NK-92 (cell line): ENCODE data around the gene CDC6.

Source experiments
- DNase-seq: peaks from one replicate; lab custom pipeline; 2025; ENCODE audit not compliant: unreplicated experiment; lab: John Stamatoyannopoulos, UW

Gene CDC6

DNA sequence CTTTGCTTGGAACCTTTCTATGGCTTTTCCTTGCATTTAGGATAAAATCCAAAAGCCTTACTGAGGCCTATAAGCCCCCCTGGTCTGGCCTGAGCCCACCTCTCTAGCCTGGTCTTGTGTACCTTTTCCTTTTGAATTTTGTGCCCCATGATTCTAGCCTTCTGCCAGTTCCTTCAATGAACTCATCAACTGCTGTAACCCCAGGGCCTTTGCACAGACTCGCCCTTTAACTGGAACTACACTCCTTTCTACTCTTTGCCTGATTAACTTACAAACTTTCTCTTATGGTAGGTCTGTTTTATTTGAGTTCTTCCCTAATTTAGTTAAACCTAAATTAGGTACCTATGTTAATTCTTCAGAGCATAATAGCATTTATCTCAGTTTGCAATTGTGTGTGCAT is 52.6 kb downstream of the CDC6 start:
- DNase-seq, result no peak

DNA sequence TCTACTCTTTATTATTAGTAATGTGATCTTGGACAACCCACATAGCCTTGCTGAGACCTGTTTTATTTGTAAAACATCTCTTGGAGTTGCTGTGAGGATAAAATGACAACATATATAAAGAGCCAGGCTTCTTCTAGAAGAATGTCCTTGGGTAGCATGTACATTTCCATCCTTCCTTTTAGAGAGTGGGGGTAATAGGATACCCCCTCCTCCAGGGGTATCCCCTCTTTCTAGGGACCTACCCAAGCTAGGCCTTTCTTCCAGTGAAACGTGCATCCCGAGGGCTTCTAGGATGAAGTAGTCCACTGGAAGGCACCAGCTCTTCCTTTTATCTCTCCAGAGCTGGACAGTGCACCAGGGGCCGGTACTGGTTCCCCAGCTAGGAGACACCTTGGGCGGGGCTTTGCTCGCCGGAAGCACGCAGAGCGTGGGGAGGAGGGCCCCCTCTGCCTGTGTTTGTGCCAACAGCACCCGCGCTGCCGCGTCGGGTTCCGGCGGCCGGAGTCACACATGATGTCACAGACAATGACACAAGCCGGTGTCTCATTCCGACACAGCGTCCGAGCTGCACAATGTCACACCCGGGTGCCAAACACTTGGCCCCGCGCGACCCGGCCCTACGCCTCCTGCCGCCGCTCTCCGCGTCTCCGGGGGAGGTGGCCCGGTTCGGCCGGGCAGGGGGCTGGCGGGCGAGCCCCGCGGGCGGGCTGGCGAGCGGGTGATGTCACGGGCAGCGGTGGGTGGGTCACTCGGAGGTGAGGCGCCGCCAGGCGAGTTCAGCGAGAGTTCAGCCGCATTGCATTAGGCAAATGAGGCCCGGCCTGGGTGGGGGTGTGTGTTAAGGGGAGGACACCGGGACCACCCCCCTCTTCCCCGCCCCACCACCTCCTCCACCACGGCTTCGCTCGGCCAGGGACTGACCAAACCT is 53.5 kb downstream of the CDC6 start:
- no peak for DNase-seq

DNA sequence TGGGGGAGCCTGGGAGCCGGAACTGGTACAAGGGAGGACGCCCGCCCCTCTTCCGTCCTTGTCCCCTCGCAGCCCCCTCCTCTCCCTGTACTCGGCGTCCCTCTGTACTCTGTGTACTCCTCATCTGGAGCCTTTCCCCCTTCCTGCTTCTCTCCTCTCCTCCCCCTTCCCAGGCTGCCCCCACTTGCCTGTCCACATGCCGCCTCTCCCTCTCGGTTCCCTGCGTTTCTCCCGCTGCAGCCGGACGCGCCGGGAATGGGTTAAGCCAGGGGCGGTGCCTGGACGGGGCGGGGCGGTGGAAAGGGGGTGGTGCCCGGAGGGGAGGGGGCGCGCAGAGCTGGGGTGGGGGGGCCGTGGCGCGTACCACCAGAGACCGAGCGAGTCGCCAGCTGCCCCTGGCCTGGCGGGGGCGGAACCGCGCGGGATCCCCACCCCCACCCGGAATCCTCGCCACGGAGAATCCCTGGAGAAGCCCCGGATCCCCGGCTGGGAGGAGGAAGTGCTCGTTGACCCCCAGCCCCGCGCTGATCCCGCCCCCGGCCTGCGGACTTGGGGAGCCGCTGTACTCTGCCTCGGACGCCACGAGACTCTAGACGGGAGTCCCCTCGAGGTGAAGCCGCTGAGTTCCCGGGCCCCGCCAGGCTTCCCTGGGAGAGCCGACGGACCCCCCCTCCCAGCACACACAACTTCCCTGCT is 54.3 kb downstream of the CDC6 start:
- no peak for DNase-seq

DNA sequence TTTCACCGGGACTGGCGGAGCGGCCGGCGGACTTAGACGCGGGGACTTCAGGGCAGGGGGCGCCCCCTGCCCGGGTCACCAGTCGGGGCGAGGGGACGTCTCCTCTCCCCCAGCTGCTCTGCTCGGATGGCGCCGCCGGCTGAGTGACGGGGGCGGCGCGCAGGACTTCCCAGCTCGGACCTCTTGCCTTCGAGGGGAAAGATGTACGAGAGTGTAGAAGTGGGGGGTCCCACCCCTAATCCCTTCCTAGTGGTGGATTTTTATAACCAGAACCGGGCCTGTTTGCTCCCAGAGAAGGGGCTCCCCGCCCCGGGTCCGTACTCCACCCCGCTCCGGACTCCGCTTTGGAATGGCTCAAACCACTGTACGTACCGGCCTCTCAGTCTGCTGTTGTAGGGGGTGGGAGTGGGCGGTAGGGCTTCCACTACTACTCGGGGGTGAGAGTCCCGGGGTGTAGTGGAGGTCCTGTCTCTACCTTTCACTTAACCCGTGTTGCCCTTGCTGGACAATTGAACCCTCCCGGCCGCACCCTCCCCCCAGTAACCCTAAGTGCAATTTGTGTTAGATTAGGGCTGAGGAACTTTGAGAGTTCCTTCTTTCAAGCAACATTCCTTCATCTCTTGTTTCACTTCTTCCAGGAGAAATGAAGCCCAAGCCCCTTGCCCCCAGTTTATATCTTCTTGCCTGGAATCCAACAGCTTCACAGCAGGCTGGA is 55.0 kb downstream of the CDC6 start:
- no peak for DNase-seq

DNA sequence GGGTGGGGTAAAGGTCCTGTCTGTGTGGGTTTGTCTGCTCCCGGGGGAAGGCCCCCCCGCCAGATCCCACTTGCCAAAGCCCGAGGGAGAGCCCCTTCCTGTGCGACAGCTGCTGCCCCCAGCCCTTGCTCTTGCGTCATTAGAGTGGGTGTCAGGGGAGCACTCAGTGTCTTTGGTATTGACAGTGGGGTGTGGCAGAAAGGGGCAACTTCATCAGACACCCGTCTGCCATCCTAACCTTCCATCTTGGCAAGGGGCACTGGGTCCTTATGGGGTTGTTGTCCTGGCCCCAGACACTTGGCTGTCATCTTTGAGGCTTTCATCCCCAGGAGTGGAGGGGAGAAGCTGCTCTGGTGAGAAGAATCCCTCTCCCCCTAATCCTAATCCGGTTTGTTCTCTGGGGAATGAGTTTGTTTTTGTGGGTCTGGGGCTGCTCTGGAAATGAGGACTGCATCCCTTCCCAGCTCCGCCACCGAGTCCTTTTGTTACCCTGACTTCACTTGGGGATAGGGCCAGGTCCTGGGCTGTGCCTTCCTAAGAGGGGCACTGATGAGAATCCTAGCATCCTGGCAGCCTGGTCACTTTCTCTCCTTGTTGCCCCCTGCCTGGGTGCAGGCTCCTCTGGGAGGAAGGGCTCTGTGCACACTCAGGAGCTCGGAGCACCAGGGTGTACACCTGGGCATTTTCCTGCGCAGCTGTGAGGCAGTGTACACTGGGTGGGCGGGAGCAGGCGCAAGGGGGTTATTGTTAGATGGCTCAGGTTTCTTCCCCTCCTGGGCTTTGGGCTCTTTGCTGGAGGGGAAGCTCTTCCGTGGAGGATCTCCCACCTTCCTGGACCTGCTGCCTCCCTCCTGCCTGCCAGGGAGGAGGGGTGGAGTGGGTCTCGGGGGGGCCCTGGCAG is 55.8 kb downstream of the CDC6 start:
- no peak for DNase-seq

DNA sequence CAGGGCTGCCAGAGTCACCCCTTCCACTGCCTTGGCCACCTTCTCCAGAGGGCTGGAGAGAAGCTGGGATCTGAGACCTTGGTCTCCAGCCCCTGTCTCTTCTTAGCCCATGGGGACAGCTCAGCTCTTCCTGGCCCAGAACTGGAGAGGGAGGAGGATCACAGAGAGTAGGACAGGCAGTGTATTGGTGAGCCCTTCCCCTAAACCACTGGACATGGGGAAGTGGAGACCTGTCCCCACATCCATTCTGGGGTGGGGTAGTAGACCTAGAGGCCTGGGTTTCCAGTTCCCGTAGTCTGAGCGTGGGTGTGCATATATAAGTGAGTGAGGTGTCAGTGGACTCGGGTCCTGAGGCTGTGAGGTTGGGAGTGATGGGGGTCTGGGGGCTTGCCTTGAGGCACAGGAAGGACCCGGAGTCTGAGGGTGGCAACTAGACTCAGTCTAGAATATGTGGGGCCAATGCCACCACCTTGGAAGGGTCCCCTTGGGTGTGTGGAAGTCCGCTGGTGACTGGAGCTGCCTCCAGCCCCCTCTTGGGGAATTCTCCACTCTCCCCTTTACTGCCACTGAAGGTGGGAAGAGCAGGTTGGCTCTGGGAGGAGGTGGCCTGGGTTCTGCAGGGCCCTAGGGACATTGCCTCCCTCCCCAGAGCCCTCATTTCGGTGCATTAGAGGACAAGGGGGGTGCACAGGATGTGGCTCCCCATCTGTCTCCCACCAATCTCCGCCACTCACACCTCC is 56.9 kb downstream of the CDC6 start:
- DNase-seq, result no peak

DNA sequence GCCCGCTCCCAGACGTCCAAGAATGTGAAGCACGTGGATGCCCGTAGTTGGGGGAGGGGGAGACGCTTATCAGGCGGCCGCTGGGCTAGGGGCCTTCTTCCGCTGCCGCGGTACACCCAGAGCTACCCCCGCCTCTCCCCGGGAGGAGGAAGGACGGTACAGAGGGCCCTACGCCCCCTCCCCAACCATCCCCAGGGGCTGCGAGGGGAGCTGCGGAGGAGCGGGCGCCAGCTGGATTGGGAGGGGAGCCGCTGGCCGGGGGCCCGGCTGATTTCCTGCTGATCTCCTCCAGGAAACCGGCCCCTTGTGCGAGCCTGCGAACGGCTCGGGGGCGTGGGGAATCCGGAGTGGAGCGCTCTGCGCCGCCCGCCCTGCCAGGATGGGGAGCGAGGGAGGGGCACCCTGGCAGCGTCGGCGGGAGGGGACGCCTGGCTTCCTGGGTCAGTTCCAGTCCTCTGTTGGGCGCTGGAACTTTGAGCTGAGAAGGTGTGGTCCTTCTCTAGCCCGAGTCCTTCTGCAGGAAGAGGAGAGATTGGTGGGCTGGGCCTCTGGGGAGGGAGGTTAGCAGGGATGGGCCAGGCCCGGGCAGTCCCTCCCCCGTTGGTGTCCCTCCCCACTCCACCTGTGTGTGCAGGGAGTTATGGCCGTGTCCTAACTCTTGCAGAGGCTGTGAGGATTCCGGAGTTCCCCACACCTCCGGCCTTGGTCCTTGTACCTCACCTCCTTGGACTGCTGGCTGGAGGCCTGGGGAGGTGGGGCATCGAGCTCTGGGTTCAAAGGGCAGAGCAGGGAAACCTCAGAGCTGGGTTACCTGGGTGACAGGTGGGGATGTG is 57.7 kb downstream of the CDC6 start:
- no peak for DNase-seq

DNA sequence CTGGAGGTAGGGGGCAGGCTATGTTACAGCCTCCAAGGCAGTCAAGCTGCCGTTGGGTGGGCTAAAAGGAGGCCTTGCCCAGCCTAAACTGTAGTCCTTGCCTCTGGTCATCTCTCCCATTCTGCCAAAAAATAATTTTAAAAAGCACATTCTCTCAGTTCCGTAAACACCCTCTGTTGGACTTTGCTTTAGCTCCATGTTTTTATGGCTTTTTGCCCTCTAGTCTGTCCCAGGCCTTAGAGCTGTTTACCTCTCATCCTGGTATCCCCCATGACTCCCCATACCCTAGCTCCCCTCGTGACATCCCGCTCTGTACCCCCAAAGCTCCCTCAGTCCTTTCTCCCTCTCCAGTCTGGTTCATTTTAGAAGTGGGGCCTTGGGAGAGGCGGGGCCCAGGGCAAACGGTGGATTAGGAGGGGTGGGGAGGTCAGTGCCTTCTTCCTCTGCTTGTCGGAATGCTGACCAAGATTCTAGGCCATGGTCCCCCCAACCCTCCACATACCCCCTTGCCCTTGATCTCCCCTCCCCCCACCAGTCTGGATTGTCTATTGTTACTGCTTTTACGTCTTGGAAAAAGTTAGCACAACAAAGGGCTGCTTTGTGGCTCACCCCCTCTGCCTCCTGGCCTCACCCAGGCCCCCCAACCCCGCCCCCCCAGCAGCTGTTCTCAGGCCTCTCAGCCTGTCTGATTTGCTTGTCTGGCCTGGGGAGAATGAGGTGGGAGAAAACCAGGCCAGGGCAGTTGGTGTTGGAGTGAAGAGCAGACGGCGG is 58.5 kb downstream of the CDC6 start:
- DNase-seq, result no peak

DNA sequence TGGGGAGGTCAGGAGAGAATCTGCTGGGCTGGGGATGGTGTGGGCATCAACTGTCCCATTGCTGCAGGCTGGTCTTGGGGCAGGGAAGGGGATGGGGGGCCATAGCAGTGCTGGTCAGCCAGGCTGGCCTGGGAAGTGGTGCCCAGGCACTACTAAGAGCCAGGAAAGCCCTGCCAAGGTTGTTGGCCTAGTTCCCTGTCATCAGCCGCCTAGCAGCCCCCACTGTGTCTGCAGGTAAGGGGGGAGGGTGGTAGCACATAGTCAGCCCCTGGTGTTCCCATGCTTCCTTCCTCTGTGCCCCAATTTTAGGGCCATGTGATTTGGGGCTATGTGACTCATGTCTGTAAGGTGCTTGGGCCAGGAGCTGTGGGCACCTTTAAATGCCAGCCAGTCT is 59.1 kb downstream of the CDC6 start:
- DNase-seq, result no peak

DNA sequence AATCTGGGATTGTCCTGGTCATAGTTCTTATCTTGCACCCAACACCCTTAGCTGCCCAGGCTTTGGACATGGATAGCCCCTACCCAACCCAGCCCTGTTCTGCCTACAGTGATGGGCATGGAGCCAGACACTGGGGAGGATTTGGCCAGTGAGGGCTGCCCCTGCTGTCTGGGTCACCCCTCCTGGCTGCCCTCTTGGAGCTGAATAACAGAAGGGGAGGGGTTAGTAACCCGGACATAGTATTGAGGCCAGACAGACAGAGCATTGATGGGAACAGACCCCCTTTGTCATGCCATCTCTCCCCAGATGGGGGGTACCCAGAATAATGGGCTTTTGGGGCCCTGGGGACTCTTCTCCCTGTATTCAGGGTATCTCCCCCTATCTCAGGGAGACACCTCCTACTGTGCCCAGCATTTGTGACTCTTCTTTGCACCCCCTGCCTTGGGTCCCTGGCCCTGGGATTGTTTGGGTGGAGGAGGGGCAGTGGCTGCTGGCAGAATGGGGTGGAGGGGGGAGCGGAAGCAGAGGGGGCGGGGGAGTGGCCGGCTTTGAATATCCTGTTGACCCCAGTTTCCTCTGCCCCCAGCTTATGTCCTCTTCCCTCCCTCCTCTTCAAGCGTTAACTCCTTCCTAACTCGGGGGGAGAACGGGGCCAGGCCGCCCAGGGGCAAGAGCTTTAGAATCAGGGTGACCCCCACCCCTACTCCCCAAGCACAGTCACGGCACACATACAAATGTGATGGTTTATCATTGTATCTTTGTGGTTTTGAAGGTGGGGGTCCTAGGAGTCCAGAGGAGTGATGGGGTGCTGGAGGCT is 59.8 kb downstream of the CDC6 start:
- no peak for DNase-seq

DNA sequence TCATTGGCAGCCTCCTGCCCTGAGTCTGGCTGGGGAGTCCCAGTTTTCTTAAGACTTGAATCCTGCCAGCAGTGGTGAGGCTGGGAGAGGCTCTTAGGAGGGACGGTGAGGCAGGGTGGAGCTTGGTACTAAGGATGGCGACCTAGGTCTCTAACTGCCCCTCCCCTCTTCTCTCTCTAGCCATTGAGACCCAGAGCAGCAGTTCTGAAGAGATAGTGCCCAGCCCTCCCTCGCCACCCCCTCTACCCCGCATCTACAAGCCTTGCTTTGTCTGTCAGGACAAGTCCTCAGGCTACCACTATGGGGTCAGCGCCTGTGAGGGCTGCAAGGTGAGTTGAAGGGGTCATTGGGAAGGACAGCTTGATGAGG is 60.4 kb downstream of the CDC6 start:
- no peak for DNase-seq

DNA sequence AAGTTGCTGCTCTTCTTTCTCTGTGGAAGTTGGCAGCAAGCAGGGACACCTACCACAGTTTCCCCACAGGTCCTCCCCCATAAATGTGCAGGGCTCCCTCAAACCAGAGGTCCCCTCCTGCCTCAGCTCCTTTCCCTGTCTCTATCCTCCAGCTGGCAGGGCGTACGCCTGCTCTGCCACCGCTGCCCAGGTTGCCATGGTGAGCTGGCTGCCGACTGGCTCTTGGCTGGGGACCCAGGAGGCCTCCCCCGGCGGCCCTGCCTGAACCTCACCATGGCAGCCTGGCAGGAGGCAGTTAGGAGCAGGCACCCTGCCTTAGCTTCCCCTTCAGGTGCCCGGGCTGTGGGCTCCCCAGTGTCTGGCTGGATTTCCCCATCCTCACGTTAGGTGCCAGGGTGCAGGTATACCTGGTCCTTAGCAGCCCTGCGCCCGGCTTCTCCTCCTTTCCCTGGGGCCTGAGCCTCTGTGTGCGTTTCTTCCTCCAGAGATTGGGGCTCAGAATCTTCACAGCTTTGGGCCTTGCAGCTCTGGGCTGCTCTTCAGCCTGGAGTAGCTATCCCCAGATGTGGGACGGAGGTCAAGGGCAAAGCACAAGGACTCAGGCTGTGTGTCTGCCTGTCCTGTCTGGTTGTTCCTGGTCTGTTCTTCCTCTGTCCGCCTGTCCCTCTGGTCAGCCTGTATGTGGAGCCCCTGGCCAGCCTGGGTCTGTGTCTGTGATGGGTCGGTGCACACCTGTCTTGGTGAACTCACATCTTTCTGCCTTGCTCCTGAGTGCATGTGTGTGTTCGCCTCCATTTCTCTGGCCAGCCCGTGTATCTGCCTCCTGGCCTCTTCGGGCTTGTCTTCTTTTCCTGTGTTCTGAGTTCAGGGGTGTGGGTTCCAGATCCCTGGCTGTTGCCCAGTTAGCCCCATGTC is 61.1 kb downstream of the CDC6 start:
- no peak for DNase-seq

DNA sequence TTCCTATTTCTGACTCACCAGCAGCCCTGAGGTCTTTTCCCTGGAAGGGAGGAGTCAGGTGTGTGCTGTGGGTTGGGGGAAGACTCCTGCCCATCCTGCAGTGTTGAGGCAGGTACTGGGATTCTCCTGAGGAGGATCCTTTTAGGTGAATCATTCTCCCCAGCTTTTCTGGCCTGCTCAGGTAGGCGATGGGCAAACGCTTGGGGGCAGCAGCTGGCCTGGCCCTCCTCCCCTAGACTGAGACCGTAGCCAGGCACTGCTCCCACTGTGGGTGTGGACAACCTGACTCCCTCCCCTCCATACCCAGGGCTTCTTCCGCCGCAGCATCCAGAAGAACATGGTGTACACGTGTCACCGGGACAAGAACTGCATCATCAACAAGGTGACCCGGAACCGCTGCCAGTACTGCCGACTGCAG is 61.8 kb downstream of the CDC6 start:
- no peak for DNase-seq

DNA sequence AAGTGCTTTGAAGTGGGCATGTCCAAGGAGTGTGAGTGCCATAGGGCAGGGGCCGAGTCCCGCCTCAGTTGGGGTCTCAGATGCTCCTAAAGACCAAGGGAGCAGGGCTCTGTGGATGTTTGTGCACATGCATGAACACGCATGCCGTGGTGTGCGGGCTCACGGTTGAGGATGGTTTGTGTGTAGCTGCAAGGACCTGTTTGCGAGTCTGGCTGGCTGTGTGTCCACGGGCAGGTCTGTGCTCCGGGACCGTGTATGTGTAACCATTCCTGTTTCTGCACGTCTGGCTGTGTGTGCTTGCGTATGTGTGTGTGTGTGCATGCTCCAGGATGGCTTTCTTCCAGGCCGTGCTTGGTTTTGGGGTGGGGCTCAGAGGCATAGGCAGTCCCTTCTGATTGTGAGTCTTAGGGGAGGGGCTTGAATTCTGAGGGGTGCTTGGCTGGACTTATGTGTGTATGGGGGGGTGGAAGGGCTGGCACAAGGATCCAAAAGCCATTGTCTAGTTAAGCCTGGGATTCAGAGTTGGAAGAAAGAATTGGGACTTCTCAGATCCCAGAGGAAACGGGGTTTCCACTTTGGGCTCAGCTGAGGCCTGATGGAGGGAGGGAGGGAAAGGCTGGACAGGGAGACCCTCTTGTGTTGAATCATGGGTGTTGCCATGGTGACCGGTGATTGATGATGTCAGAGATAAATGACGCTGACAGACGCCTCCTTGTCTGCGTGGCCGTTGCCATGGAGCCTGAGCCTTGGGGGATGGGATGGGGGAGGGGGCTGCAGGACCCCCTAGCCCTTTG is 62.4 kb downstream of the CDC6 start:
- DNase-seq, result no peak

DNA sequence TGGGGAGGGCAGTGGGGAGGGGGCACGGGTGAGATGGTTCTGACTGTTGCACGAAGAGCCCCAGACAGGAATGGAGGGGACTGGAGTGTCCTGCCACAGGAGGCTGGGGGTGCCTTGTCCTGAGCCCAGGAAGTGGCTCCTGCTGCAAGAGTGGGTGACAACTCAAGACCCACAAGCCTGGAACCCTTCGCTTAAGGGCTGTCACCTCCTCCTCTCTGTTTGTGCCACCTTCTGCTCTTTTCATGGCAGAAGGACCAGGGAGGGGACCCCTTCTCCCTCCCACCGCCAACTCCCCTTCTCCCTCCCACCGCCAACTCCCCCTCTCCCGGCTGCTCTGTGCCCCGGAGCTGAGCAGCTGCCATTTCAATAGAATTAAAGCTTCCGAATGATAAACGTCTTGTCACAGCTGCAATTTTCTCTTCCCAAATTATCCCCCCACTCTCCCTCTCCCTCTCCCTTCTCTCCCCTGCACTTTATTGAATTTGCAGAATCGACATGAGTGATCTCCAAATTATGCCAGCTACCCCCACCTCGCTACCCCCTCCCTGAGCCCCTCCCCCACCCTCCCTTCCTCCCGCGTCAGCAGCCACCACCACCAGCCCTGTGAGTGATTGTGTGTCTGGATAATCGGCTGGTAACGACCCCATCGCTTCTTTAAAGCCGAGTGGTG is 63.1 kb downstream of the CDC6 start:
- DNase-seq, result no peak
